Measurements from ENCODE around the gene TTF2.
A peak's percentile ranks its signal among the peaks of the same experiment; 100 is the strongest.

The TTF2 gene

GRCh38 chr1:117059678-117060440 is at the start of gene TTF2:
Gene TTF2 (plus strand): TSS chr1:117060326. CDS start chr1:117060347, 21 bp downstream.
- H3K4me3 ChIP-seq (ENCODE audit: low read depth, low read length) = peak within 1 kb of the TSS; percentile 73
- peak; percentile 94 for DNase-seq (ENCODE audit: low read depth)

- no peak for DNase-seq (ENCODE audit: low read depth)
- H3K4me3 ChIP-seq (ENCODE audit: low read depth, low read length) = no peak overlapping the region
These were observed 48.8 kb upstream of the TTF2 start for GRCh38 chr1:117011334-117011733.

GRCh38 chr1:117013309-117013858 is 46.7 kb upstream of the TTF2 start:
- H3K4me3 ChIP-seq (ENCODE audit: low read depth, low read length) = no peak overlapping the region
- no peak for DNase-seq (ENCODE audit: low read depth)

GRCh38 chr1:117014209-117014608 is 45.9 kb upstream of the TTF2 start:
- no peak overlapping the region for H3K4me3 ChIP-seq (ENCODE audit: low read depth, low read length)
- DNase-seq (ENCODE audit: low read depth) = no peak

- DNase-seq (ENCODE audit: low read depth) = no peak
- H3K4me3 ChIP-seq (ENCODE audit: low read depth, low read length) = no peak overlapping the region
These were observed 44.4 kb upstream of the TTF2 start for GRCh38 chr1:117015724-117016123.

- DNase-seq (ENCODE audit: low read depth) = no peak
- no peak overlapping the region for H3K4me3 ChIP-seq (ENCODE audit: low read depth, low read length)
These were observed 43.1 kb upstream of the TTF2 start for GRCh38 chr1:117017062-117017461.

- H3K4me3 ChIP-seq (ENCODE audit: low read depth, low read length) = no peak overlapping the region
- DNase-seq (ENCODE audit: low read depth) = peak; percentile 67
These were observed 42.5 kb upstream of the TTF2 start for GRCh38 chr1:117017648-117018047.

GRCh38 chr1:117020526-117021156 is 39.5 kb upstream of the TTF2 start:
- no peak overlapping the region for H3K4me3 ChIP-seq (ENCODE audit: low read depth, low read length)
- no peak for DNase-seq (ENCODE audit: low read depth)

GRCh38 chr1:117022114-117022513 is 38.0 kb upstream of the TTF2 start:
- no peak overlapping the region for H3K4me3 ChIP-seq (ENCODE audit: low read depth, low read length)
- no peak for DNase-seq (ENCODE audit: low read depth)

GRCh38 chr1:117025568-117025967 is 34.6 kb upstream of the TTF2 start:
- H3K4me3 ChIP-seq (ENCODE audit: low read depth, low read length) = no peak overlapping the region
- no peak for DNase-seq (ENCODE audit: low read depth)

GRCh38 chr1:117026361-117026760 is 33.8 kb upstream of the TTF2 start:
- no peak overlapping the region for H3K4me3 ChIP-seq (ENCODE audit: low read depth, low read length)
- peak; percentile 38 for DNase-seq (ENCODE audit: low read depth)

GRCh38 chr1:117029685-117030084 is 30.4 kb upstream of the TTF2 start:
- H3K4me3 ChIP-seq (ENCODE audit: low read depth, low read length) = no peak overlapping the region
- no peak for DNase-seq (ENCODE audit: low read depth)

GRCh38 chr1:117030271-117030877 is 29.8 kb upstream of the TTF2 start:
- no peak overlapping the region for H3K4me3 ChIP-seq (ENCODE audit: low read depth, low read length)
- DNase-seq (ENCODE audit: low read depth) = no peak

- no peak overlapping the region for H3K4me3 ChIP-seq (ENCODE audit: low read depth, low read length)
- DNase-seq (ENCODE audit: low read depth) = no peak
These were observed 27.9 kb upstream of the TTF2 start for GRCh38 chr1:117032266-117032665.

- DNase-seq (ENCODE audit: low read depth) = no peak
- no peak overlapping the region for H3K4me3 ChIP-seq (ENCODE audit: low read depth, low read length)
These were observed 27.2 kb upstream of the TTF2 start for GRCh38 chr1:117032681-117033539.

- no peak for DNase-seq (ENCODE audit: low read depth)
These were observed 26.4 kb upstream of the TTF2 start for GRCh38 chr1:117033772-117034171.

GRCh38 chr1:117034791-117035290 is 25.3 kb upstream of the TTF2 start:
- DNase-seq (ENCODE audit: low read depth) = no peak
- no peak overlapping the region for H3K4me3 ChIP-seq (ENCODE audit: low read depth, low read length)

More at GRCh38 chr1:117033772-117034171, 26.4 kb upstream of the TTF2 start:
- no peak overlapping the region for H3K4me3 ChIP-seq (ENCODE audit: low read depth, low read length)

GRCh38 chr1:117036018-117036461 is 24.1 kb upstream of the TTF2 start:
- peak; percentile 57 for DNase-seq (ENCODE audit: low read depth)
- no peak overlapping the region for H3K4me3 ChIP-seq (ENCODE audit: low read depth, low read length)

- DNase-seq (ENCODE audit: low read depth) = no peak
- no peak overlapping the region for H3K4me3 ChIP-seq (ENCODE audit: low read depth, low read length)
These were observed 22.3 kb upstream of the TTF2 start for GRCh38 chr1:117037802-117038201.

All from skeletal muscle cell (primary cell).